ENCODE results near the gene GIT1. TPM values are rescaled to one million over a fixed set of nuclear protein-coding genes. Genes with fewer than 3 reads are reported as not detected.

The GIT1 gene
- total RNA-seq, 5 donors from 2014 or later (not counting 1 experiment from before 2014, with no cell fraction given) = 36.7 to 86.4 (median 71.8) TPM

GRCh38 chr17:29578626-29579485 is 10.6 kb downstream of the GIT1 start:
- Mint-ChIP-seq H3K27me3 (no peaks in the 10 kb centered on the region), H3K36me3 (peaks cover 18% of the 10 kb centered on the region), H3K4me3 (no peak overlapping the region), H3K27ac (peak overlapping the region in 1 of 2 donors; percentile 55), H3K4me1 (peaks cover 11 to 13% (median 11%) of the 10 kb centered on the region in 3 donors), H3K9me3 (no peaks in the 10 kb centered on the region)
- no peak for DNase-seq
- Histone ChIP-seq H3K36me3 (ENCODE audit: control insufficient read depth in 2 of 2, extremely low read depth in 1 of 2, insufficient read depth in 1 of 2, low read length in 1 of 2) (peaks cover 42 to 83% of the 10 kb centered on the region in 2 donors), H3K27ac (ENCODE audit: low read length) (no peak overlapping the region), H3K9me3 (no peaks in the 10 kb centered on the region), H3K27me3 (replicated peaks in 1 of 2; ENCODE audit: control insufficient read depth in 2 of 2, extremely low read depth in 1 of 2, insufficient read depth in 2 of 2, low read length in 1 of 2) (no peaks in the 10 kb centered on the region), H3K4me3 (ENCODE audit: control insufficient read depth in 1 of 2, extremely low read depth in 1 of 2, low read length in 1 of 2) (no peak overlapping the region), H3K4me1 (ENCODE audit: control insufficient read depth in 1 of 2, extremely low read depth in 1 of 2, insufficient read depth in 2 of 2, low read length in 2 of 2) (peaks cover 0 to 16% of the 10 kb centered on the region in 2 experiments)
- ChIA-PET POLR2A (interaction anchor here in 1 of 2 donors (0.6 kb wide), 1 partner anchor 72 kb away, joined by 5 read pairs; no protein-coding TSS in a partner anchor), CTCF (interaction anchor here in 1 of 2 donors (0.6 to 2.4 kb wide), 4 partner anchors 18 to 354 kb away, joined by 3 to 5 read pairs (median 3); no protein-coding TSS in a partner anchor)
- no peak for ATAC-seq (replicated peaks in 1 of 4)
- 98% methylated on average over 10 of the region's 14 CpGs for WGBS (ENCODE audit: insufficient coverage)

- H3K4me1 Mint-ChIP-seq = peaks cover 7 to 12% (median 10%) of the 10 kb centered on the region in 3 donors
- 88% methylated on average over 15 of the region's 22 CpGs for WGBS (ENCODE audit: insufficient coverage)
Measured at GRCh38 chr17:29577385-29578211, 11.8 kb downstream of the GIT1 start.

GRCh38 chr17:29577001-29577370 is 12.5 kb downstream of the GIT1 start:
- Mint-ChIP-seq H3K27ac (no peak overlapping the region), H3K4me1 (peaks cover 7 to 10% (median 9%) of the 10 kb centered on the region in 3 donors), H3K9me3 (no peaks in the 10 kb centered on the region), H3K4me3 (no peak overlapping the region), H3K36me3 (peaks cover 15% of the 10 kb centered on the region), H3K27me3 (no peaks in the 10 kb centered on the region)
- Histone ChIP-seq H3K4me3 (ENCODE audit: control insufficient read depth in 1 of 2, extremely low read depth in 1 of 2, low read length in 1 of 2) (no peak overlapping the region), H3K9me3 (no peaks in the 10 kb centered on the region), H3K27ac (ENCODE audit: low read length) (no peak overlapping the region), H3K27me3 (replicated peaks in 1 of 2; ENCODE audit: control insufficient read depth in 2 of 2, extremely low read depth in 1 of 2, insufficient read depth in 2 of 2, low read length in 1 of 2) (no peaks in the 10 kb centered on the region), H3K36me3 (ENCODE audit: control insufficient read depth in 2 of 2, extremely low read depth in 1 of 2, insufficient read depth in 1 of 2, low read length in 1 of 2) (peaks cover 35 to 77% of the 10 kb centered on the region in 2 donors), H3K4me1 (ENCODE audit: control insufficient read depth in 1 of 2, extremely low read depth in 1 of 2, insufficient read depth in 2 of 2, low read length in 2 of 2) (peaks cover 0 to 25% of the 10 kb centered on the region in 2 experiments)
- 100% methylated on average over 8 of the region's 9 CpGs for WGBS (ENCODE audit: insufficient coverage)
- ChIA-PET CTCF (no interaction called here), POLR2A (no interaction called here)
- DNase-seq = no peak
- no peak for ATAC-seq (replicated peaks in 1 of 4)

More at GRCh38 chr17:29577385-29578211, 11.8 kb downstream of the GIT1 start:
- Mint-ChIP-seq H3K36me3 (peaks cover 18% of the 10 kb centered on the region), H3K4me3 (no peak overlapping the region), H3K27ac (no peak overlapping the region), H3K27me3 (no peaks in the 10 kb centered on the region), H3K9me3 (no peaks in the 10 kb centered on the region)
- Histone ChIP-seq H3K9me3 (no peaks in the 10 kb centered on the region), H3K4me3 (ENCODE audit: control insufficient read depth in 1 of 2, extremely low read depth in 1 of 2, low read length in 1 of 2) (no peak overlapping the region), H3K27me3 (replicated peaks in 1 of 2; ENCODE audit: control insufficient read depth in 2 of 2, extremely low read depth in 1 of 2, insufficient read depth in 2 of 2, low read length in 1 of 2) (no peaks in the 10 kb centered on the region), H3K27ac (ENCODE audit: low read length) (no peak overlapping the region), H3K36me3 (ENCODE audit: control insufficient read depth in 2 of 2, extremely low read depth in 1 of 2, insufficient read depth in 1 of 2, low read length in 1 of 2) (peaks cover 37 to 81% of the 10 kb centered on the region in 2 donors), H3K4me1 (ENCODE audit: control insufficient read depth in 1 of 2, extremely low read depth in 1 of 2, insufficient read depth in 2 of 2, low read length in 2 of 2) (peaks cover 0 to 19% of the 10 kb centered on the region in 2 experiments)
- no peak for ATAC-seq (replicated peaks in 1 of 4)
- no peak for DNase-seq
- ChIA-PET CTCF (interaction anchor here in 1 of 2 donors (0.7 to 2.4 kb wide), 2 partner anchors 19 to 40 kb away, joined by 3 to 5 read pairs; no protein-coding TSS in a partner anchor), POLR2A (no interaction called here)

GRCh38 chr17:29576214-29577000 is 13.0 kb downstream of the GIT1 start:
- 95% methylated on average over 21 of the region's 37 CpGs for WGBS (ENCODE audit: insufficient coverage)
- peaks cover 7 to 10% (median 9%) of the 10 kb centered on the region in 3 donors for H3K4me1 Mint-ChIP-seq
- H3K36me3 Mint-ChIP-seq = peaks cover 15% of the 10 kb centered on the region
- Histone ChIP-seq H3K27me3 (replicated peaks in 1 of 2; ENCODE audit: control insufficient read depth in 2 of 2, extremely low read depth in 1 of 2, insufficient read depth in 2 of 2, low read length in 1 of 2) (no peaks in the 10 kb centered on the region), H3K9me3 (no peaks in the 10 kb centered on the region), H3K4me3 (ENCODE audit: control insufficient read depth in 1 of 2, extremely low read depth in 1 of 2, low read length in 1 of 2) (no peak overlapping the region), H3K36me3 (ENCODE audit: control insufficient read depth in 2 of 2, extremely low read depth in 1 of 2, insufficient read depth in 1 of 2, low read length in 1 of 2) (peaks cover 32 to 74% of the 10 kb centered on the region in 2 donors), H3K27ac (ENCODE audit: low read length) (no peak overlapping the region), H3K4me1 (ENCODE audit: control insufficient read depth in 1 of 2, extremely low read depth in 1 of 2, insufficient read depth in 2 of 2, low read length in 2 of 2) (peaks cover 0 to 25% of the 10 kb centered on the region in 2 experiments)
- no peak for DNase-seq
- CTCF ChIA-PET = no interaction called here
- no peaks in the 10 kb centered on the region for H3K27me3 Mint-ChIP-seq
- POLR2A ChIA-PET = no interaction called here
- H3K27ac Mint-ChIP-seq = no peak overlapping the region
- no peak overlapping the region for H3K4me3 Mint-ChIP-seq
- no peaks in the 10 kb centered on the region for H3K9me3 Mint-ChIP-seq
- no peak for ATAC-seq (replicated peaks in 1 of 4)

GRCh38 chr17:29575511-29576213 is 13.8 kb downstream of the GIT1 start:
- peaks cover 0 to 19% of the 10 kb centered on the region in 2 experiments for H3K4me1 ChIP-seq (ENCODE audit: control insufficient read depth in 1 of 2, extremely low read depth in 1 of 2, insufficient read depth in 2 of 2, low read length in 2 of 2)
- POLR2A ChIA-PET = interaction anchor here in 1 of 2 donors (0.6 kb wide), 1 partner anchor 22 kb away, joined by 5 read pairs; no protein-coding TSS in a partner anchor
- CTCF ChIA-PET = interaction anchor here in 1 of 2 donors (0.6 kb wide), 1 partner anchor 232 kb away, joined by 5 read pairs; no protein-coding TSS in a partner anchor
- Mint-ChIP-seq H3K4me1 (peaks cover 12 to 15% (median 12%) of the 10 kb centered on the region in 3 donors), H3K9me3 (no peaks in the 10 kb centered on the region), H3K4me3 (no peak overlapping the region), H3K36me3 (peaks cover 15% of the 10 kb centered on the region), H3K27ac (no peak overlapping the region), H3K27me3 (no peaks in the 10 kb centered on the region)
- H3K27ac ChIP-seq (ENCODE audit: low read length) = no peak overlapping the region
- no peaks in the 10 kb centered on the region for H3K9me3 ChIP-seq
- DNase-seq (no peak), ATAC-seq (replicated peaks in 1 of 4) (no peak)
- 93% methylated on average over 28 of the region's 28 CpGs for WGBS (ENCODE audit: insufficient coverage)
- H3K36me3 ChIP-seq (ENCODE audit: control insufficient read depth in 2 of 2, extremely low read depth in 1 of 2, insufficient read depth in 1 of 2, low read length in 1 of 2) = peaks cover 31 to 74% of the 10 kb centered on the region in 2 donors
- no peaks in the 10 kb centered on the region for H3K27me3 ChIP-seq (replicated peaks in 1 of 2; ENCODE audit: control insufficient read depth in 2 of 2, extremely low read depth in 1 of 2, insufficient read depth in 2 of 2, low read length in 1 of 2)
- no peak overlapping the region for H3K4me3 ChIP-seq (ENCODE audit: control insufficient read depth in 1 of 2, extremely low read depth in 1 of 2, low read length in 1 of 2)
